Lung (tissue), 12 donors: ENCODE measurements around the gene CRMP1. TPM values are rescaled to one million over a fixed set of nuclear protein-coding genes. Genes with fewer than 3 reads are reported as not detected.
A peak's percentile ranks its signal among the peaks of the same experiment; 100 is the strongest.

Experiments
- ATAC-seq: fragments of 200-7000 bp; cut with Tn5 transposase; one replicate; pipeline ENCODE4 v1.9.1; 2020; ENCODE audit warnings: moderate number of reproducible peaks; ENCODE audit not compliant: insufficient read depth, low FRiP score
- DNase-seq, 3 donors: peaks; one replicate each; pipeline ENCODE4 v3.0.0-alpha.2; 2013 to 2017
- H3K27ac ChIP-seq, 2 donors: one replicate each; pipeline ENCODE4 v1.5.1; 2013; ENCODE audit warnings: mild to moderate bottlenecking in 2 of 2, moderate library complexity in 2 of 2, control low read depth in 1 of 2, inconsistent platforms in 1 of 2, low read depth in 1 of 2, low read length in 1 of 2
- H3K27me3 ChIP-seq, 3 donors: one replicate each; pipeline ENCODE4 v1.5.1; 2013; ENCODE audit warnings: low read length in 2 of 3; ENCODE audit not compliant: control insufficient read depth in 3 of 3, insufficient read depth in 3 of 3
- H3K36me3 ChIP-seq, 4 donors: one replicate each; pipeline ENCODE4 v1.5.1; 2013; ENCODE audit warnings: low read length in 4 of 4, mild to moderate bottlenecking in 1 of 4, moderate library complexity in 1 of 4; ENCODE audit not compliant: control insufficient read depth in 4 of 4, insufficient read depth in 4 of 4
- H3K4me1 ChIP-seq, 5 donors: one replicate each; pipeline ENCODE4 v1.5.1; 2013; ENCODE audit warnings: low read length in 5 of 5, mild to moderate bottlenecking in 2 of 5, moderate library complexity in 1 of 5; ENCODE audit not compliant: control insufficient read depth in 5 of 5, insufficient read depth in 5 of 5
- H3K4me3 ChIP-seq: one replicate; pipeline ENCODE4 v1.5.1; 2013; ENCODE audit warnings: mild to moderate bottlenecking, control low read depth, moderate library complexity
- H3K9ac ChIP-seq, 2 donors: one replicate each; pipeline ENCODE4 v1.5.1; 2013; ENCODE audit warnings: low read length in 2 of 2, control low read depth in 1 of 2; ENCODE audit not compliant: insufficient read depth in 1 of 2
- H3K9me3 ChIP-seq, 4 donors: one replicate each; pipeline ENCODE4 v1.5.1; 2013; ENCODE audit warnings: low read length in 3 of 4, mild to moderate bottlenecking in 1 of 4, moderate library complexity in 1 of 4; ENCODE audit not compliant: control insufficient read depth in 4 of 4, insufficient read depth in 3 of 4
- WGBS, 2 donors: extraction: QIAGEN DNeasy Blood & Tissue Kit; methylation state at CpG; one replicate each; pipeline ENCODE4 v1.1.7; 2013; 5-methylcytosine and 5-hydroxymethylcytosine counted together
- polyA plus RNA-seq, 2 donors: library from polyadenylated mRNA; stranded (reverse); fragments of 200-250 nt; gene quantifications; one replicate each; pipeline ENCODE4 v1.2.1, GENCODE V29; 2013
- total RNA-seq, 2 donors: library from RNA; depleted of rRNA in 1 of 2; stranded (reverse); fragments of >200 nt in 1 of 2; gene quantifications; one replicate each; pipeline ENCODE4 v1.2.1, GENCODE V29; 2014 to 2021
- TF ChIP-seq, protein P1 (sequence below): IDR thresholded peaks from 2 replicates; pipeline ENCODE4 v1.5.1; 2012; ENCODE audit warnings: mild to moderate bottlenecking; ENCODE audit errors: control extremely low read depth, extremely low read depth
- donor health status: control.
- donor health status: control.
- donor health status: Bipolar disorder and iron deficiency.
- donor health status: healthy.
- donor health status: DM: yes; HTN: yes; CAD: no.

The CRMP1 gene
- total and polyA plus RNA-seq, 4 donors: 2.1 to 24.4 (median 4.6) TPM

DNA sequence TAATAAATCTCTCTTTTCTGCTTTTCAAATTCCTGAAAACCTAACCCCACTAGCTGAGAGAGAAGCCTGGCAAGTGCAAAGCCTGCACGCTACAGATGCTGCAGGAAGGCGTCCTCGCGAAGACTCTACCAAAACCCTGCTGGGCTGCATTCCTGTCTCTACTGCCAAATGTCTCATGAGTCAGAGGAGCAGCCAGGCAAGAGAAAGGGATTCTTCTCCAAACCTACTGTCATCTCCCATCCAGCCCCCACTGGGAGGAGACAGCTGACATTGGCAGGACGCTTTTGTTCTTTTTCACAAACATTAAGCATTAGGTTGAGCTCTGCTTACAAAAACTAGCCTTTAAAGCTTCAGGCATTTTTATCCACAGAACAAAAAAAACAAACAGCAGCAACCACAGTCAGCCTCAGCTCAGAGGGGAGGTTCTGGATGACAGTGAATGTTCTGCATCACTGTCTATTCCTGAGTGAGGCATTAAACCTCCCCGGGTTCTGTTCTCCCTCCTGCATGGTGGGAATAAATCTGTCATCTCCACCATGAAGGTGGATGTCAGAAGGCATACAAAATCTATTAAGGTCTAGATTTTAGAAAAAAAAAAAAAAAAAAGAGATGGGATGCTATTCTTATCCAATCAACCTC lies 18.0 kb downstream of the CRMP1 start:
- Histone ChIP-seq H3K27me3 (no peaks in the 10 kb centered on the region), H3K4me3 (no peak overlapping the region), H3K9ac (no peak overlapping the region), H3K4me1 (peaks cover 0 to 10% (median 3%) of the 10 kb centered on the region in 5 donors), H3K9me3 (peaks cover 0 to 8% (median 0%) of the 10 kb centered on the region in 4 donors), H3K36me3 (no peaks in the 10 kb centered on the region), H3K27ac (no peak overlapping the region)
- ATAC-seq (no peak), DNase-seq (no peak)
- WGBS, 2 donors: 54 to 57% methylated on average over 6 of the region's 6 CpGs
- TF ChIP-seq, protein P1, sequence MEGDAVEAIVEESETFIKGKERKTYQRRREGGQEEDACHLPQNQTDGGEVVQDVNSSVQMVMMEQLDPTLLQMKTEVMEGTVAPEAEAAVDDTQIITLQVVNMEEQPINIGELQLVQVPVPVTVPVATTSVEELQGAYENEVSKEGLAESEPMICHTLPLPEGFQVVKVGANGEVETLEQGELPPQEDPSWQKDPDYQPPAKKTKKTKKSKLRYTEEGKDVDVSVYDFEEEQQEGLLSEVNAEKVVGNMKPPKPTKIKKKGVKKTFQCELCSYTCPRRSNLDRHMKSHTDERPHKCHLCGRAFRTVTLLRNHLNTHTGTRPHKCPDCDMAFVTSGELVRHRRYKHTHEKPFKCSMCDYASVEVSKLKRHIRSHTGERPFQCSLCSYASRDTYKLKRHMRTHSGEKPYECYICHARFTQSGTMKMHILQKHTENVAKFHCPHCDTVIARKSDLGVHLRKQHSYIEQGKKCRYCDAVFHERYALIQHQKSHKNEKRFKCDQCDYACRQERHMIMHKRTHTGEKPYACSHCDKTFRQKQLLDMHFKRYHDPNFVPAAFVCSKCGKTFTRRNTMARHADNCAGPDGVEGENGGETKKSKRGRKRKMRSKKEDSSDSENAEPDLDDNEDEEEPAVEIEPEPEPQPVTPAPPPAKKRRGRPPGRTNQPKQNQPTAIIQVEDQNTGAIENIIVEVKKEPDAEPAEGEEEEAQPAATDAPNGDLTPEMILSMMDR: no peak

DNA sequence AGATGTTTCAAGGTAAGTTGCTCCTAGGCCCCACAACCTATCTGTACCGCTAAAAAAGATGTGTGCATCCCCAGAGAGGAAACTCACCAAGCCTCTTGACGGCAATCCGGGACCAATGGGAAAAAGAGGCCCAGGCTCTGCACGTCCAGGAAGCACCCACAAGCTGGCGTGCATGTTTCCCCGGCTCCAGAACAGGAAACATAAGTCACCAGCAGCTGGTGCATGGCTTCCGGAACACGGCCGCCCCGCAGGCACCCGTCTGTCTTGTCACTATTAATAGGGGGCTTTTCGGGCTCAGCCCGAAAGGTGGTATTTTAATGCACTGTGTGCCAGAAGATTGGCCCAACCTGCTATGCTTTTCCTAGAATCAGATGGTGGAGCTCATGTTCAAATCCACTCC lies 22.2 kb downstream of the CRMP1 start:
- H3K27ac ChIP-seq: no peak overlapping the region
- no peak overlapping the region for H3K9ac ChIP-seq
- TF ChIP-seq, protein P1: no peak
- peak in 2 of 3 donors; percentile 25 to 43 for DNase-seq
- no peaks in the 10 kb centered on the region for H3K27me3 ChIP-seq
- H3K36me3 ChIP-seq: no peaks in the 10 kb centered on the region
- WGBS, 2 donors: 10 to 35% methylated on average over 13 of the region's 13 CpGs
- no peak for ATAC-seq
- H3K4me1 ChIP-seq: peaks cover 0 to 18% (median 6%) of the 10 kb centered on the region in 5 donors
- peaks cover 0 to 5% (median 0%) of the 10 kb centered on the region in 4 donors for H3K9me3 ChIP-seq
- no peak overlapping the region for H3K4me3 ChIP-seq

DNA sequence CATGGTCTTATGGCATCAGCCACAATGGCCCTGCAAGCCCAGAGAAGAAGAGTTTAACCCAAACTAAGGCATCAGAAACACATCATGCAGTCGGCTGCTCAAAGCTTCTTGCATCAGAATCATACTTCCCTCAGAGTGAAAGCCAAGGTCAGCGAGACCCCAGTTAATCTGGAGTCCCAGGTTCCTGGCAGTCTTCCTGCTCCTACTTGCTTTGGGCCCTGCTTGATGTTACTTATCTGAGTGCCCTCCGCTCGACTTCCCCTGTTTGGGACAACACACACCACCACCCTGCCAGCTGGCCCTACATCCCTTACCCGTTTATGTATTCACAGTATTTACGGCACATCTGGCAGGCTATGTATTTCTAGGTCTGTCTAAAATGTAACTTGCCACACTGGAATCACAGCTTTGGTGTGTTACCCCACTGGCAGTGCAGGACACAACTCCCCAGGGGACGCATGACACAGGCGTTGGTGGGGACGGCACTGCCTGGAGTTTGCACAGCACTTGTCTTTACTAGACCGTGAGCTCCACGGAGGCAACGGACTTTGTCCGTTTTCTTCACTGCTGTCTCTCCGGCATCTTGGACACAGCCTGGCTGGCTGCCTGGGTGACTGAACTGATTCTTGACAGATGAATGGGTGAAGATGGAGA lies 22.8 kb downstream of the CRMP1 start:
- H3K27me3 ChIP-seq: no peaks in the 10 kb centered on the region
- 70 to 75% methylated on average over 14 of the region's 14 CpGs for WGBS, 2 donors
- peaks cover 0 to 5% (median 0%) of the 10 kb centered on the region in 4 donors for H3K9me3 ChIP-seq
- ATAC-seq (no peak), DNase-seq (peak; percentile 64 to 86 (median 82))
- H3K4me1 ChIP-seq: peaks cover 0 to 18% (median 6%) of the 10 kb centered on the region in 5 donors
- no peaks in the 10 kb centered on the region for H3K36me3 ChIP-seq
- no peak overlapping the region for H3K27ac ChIP-seq
- no peak overlapping the region for H3K4me3 ChIP-seq
- TF ChIP-seq, protein P1: no peak
- H3K9ac ChIP-seq: no peak overlapping the region
